Gastroesophageal sphincter (tissue), 4 donors: Measurements from ENCODE around the gene EIF3B. TPM values are rescaled to one million over a fixed set of nuclear protein-coding genes. Genes with fewer than 3 reads are reported as not detected.

Experiments
- ATAC-seq: fragments of 150-250 bp; one replicate; pipeline ENCODE4 v1.9.1; 2016; ENCODE audit warnings: mild to moderate bottlenecking, moderate library complexity
- H3K27ac ChIP-seq, 4 donors: fragments of 200-600 bp; sonication (generic) in 3 of 4; 1 replicate in 3 of 4; 2 replicates in 1 of 4; pipeline ENCODE4 v1.5.1; 2016 to 2019
- H3K27me3 ChIP-seq: fragments of 200-600 bp; sonication (generic); one replicate; pipeline ENCODE4 v1.5.1; 2019
- H3K36me3 ChIP-seq, 2 donors: fragments of 200-600 bp; sonication (generic); one replicate each; pipeline ENCODE4 v1.5.1; 2019; ENCODE audit warnings: control low read depth in 1 of 2
- H3K4me1 ChIP-seq, 3 donors: fragments of 200-600 bp; sonication (generic); 1 replicate in 2 of 3; 2 replicates in 1 of 3; pipeline ENCODE4 v1.5.1; 2016 to 2019; ENCODE audit warnings: control low read depth in 2 of 3
- H3K4me3 ChIP-seq, 2 donors: fragments of 200-600 bp; sonication (generic); one replicate each; pipeline ENCODE4 v1.5.1; 2019; ENCODE audit warnings: mild to moderate bottlenecking in 1 of 2, moderate library complexity in 1 of 2
- H3K9me3 ChIP-seq, 3 donors: fragments of 200-600 bp; sonication (generic); one replicate each; pipeline ENCODE4 v1.5.1; 2017 to 2019; ENCODE audit warnings: control low read depth in 2 of 3
- EP300 ChIP-seq: sonication (generic); formaldehyde crosslinking; IDR thresholded peaks from one replicate; pipeline ENCODE4 v1.6.1; 2017; ENCODE audit warnings: antibody characterized with exemption, mild to moderate bottlenecking
- POLR2A ChIP-seq, 2 donors: fragments of 450-650 bp; IDR thresholded peaks; one replicate each; pipeline ENCODE4 v1.6.1; 2017; ENCODE audit warnings: antibody characterized with exemption in 2 of 2, mild to moderate bottlenecking in 2 of 2, moderate library complexity in 1 of 2
- POLR2AphosphoS5 ChIP-seq: sonication (generic); formaldehyde crosslinking; IDR thresholded peaks from one replicate; pipeline ENCODE4 v1.6.1; 2017; ENCODE audit warnings: antibody characterized with exemption
- WGBS, 2 donors: methylation state at CpG; one replicate each; pipeline ENCODE4 v1.1.5; 2018; ENCODE audit warnings: low coverage in 1 of 2; 5-methylcytosine and 5-hydroxymethylcytosine counted together
- total RNA-seq, 4 donors: library from RNA; depleted of rRNA; stranded (reverse); fragments of >200 nt; gene quantifications; one replicate each; pipeline ENCODE4 v1.1.0, GENCODE V29; 2016
- TF ChIP-seq, protein P1 (sequence below), 4 experiments: fragments of 200-600 bp in 2 of 4; fragments of 450-650 bp in 2 of 4; sonication (generic) in 1 of 4; IDR thresholded peaks; one replicate each; pipeline ENCODE4 v1.5.1; 2017 to 2019; ENCODE audit warnings: antibody characterized with exemption in 4 of 4, mild to moderate bottlenecking in 2 of 4, moderate library complexity in 2 of 4

Gene EIF3B
- total RNA-seq, 4 donors from 2014 or later: 126 to 147 (median 137) TPM

DNA sequence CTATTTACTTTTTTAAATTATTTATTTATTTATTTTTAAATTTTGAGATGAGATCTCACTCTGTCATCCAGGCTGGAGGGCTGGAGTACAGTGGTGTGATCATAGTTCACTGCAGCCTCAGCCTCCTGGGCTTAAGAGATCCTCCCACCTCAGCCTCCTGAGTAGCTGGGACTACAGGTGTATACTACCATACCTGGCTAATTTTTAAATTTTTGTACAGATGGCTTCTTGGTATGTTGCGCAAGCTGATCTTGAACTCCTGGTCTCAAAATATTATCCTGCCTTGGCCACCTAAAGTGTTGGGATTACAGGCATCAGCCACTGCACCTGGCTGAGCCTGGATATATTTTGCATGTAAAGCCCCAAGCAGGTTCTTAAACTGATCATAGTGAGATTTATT, 56.4 kb downstream of the EIF3B start:
- Histone ChIP-seq H3K27ac (peak overlapping the region in 1 of 4 donors; percentile 49), H3K4me1 (peaks cover 7 to 73% (median 12%) of the 10 kb centered on the region in 3 donors), H3K36me3 (no peaks in the 10 kb centered on the region), H3K9me3 (no peaks in the 10 kb centered on the region), H3K27me3 (no peaks in the 10 kb centered on the region), H3K4me3 (no peak overlapping the region)
- TF ChIP-seq POLR2AphosphoS5 (no peak), EP300 (no peak), POLR2A (IDR thresholded peaks at IDR 0.05) (no peak)
- TF ChIP-seq, protein P1, sequence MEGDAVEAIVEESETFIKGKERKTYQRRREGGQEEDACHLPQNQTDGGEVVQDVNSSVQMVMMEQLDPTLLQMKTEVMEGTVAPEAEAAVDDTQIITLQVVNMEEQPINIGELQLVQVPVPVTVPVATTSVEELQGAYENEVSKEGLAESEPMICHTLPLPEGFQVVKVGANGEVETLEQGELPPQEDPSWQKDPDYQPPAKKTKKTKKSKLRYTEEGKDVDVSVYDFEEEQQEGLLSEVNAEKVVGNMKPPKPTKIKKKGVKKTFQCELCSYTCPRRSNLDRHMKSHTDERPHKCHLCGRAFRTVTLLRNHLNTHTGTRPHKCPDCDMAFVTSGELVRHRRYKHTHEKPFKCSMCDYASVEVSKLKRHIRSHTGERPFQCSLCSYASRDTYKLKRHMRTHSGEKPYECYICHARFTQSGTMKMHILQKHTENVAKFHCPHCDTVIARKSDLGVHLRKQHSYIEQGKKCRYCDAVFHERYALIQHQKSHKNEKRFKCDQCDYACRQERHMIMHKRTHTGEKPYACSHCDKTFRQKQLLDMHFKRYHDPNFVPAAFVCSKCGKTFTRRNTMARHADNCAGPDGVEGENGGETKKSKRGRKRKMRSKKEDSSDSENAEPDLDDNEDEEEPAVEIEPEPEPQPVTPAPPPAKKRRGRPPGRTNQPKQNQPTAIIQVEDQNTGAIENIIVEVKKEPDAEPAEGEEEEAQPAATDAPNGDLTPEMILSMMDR (IDR thresholded peaks at IDR 0.05): no peak
- WGBS, 2 donors: 100% methylated on average over 1 of the region's 1 CpG; no CpG with 5 or more reads in 1 of the 2 donors
- no peak for ATAC-seq

DNA sequence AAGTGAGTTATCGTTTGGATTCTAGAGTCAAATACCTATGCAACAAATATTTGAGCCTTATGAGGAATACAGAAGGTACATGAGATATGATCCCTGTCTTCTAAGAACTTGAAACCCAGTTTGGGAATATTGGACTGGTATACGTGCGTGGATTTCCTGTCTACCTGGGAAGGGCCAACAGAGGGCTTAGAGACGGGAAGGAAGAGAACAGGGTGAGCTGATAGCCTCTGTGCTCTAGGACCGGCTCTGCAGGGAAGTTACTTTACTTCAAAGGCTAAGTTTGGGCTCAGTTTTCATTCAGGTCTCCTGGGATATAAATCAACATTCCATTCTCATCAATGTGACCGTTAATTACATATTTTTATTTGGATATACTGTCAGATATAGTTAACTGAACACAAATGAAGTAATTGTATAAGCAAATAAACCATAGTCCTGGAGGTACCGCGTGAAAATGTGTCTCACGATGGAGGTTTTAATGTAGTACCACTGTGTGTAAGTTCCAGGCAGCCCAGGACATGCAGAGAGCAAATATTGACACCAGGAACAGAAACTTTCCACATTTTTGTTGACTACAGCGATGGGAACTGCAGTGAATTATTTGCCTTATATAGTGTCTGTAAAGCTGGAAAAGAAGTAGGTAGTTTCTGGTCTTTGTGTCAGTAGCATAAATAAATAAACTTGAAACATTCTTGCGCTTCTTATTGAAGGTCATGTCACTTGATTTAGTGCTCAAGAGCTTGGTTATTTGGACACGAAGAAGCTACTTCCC, 57.4 kb downstream of the EIF3B start:
- H3K4me1 ChIP-seq: peaks cover 7 to 63% (median 12%) of the 10 kb centered on the region in 3 donors
- no peaks in the 10 kb centered on the region for H3K9me3 ChIP-seq
- peak overlapping the region in 3 of 4 donors; percentile 28 to 49 (median 42) for H3K27ac ChIP-seq
- 34 to 57% methylated on average over 10 to 11 of the region's 12 CpGs for WGBS, 2 donors
- no peak for ATAC-seq
- no peaks in the 10 kb centered on the region for H3K27me3 ChIP-seq
- H3K4me3 ChIP-seq: no peak overlapping the region
- H3K36me3 ChIP-seq: no peaks in the 10 kb centered on the region
- TF ChIP-seq POLR2AphosphoS5: no peak
- TF ChIP-seq POLR2A (IDR thresholded peaks at IDR 0.05): no peak
- TF ChIP-seq, protein P1 (IDR thresholded peaks at IDR 0.05): no peak
- TF ChIP-seq EP300: no peak

DNA sequence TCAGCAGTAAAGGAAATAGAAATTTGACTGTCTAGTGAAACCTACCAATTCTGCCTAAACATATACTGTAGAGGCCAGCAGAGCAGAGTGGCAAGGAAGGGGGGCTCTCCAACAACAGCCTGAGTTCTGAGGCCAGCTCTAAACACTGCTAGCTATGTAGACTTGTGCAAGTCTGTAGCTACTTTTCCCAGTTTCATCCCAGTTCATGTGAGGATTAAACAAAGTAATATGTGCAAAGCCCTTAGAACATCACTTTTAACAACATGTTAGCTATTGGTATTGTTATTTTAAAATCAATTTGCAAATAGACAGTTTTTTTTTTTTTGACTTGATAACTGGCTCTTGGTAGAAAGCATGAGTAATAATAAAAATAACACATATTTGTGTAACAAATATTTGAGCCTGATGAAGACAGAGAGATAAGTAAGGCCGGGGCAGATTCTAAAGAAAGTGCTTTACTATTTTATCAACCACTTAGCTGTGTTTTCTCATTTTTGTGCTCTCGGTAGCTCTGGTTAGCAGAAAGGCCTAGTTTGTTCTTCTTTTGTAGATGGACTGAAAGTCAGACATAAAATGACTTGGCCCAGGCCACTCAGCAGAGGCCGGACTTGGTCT, 58.1 kb downstream of the EIF3B start:
- H3K4me3 ChIP-seq: no peak overlapping the region
- no peak for TF ChIP-seq EP300
- no peak for TF ChIP-seq POLR2AphosphoS5
- no peak for TF ChIP-seq POLR2A (IDR thresholded peaks at IDR 0.05)
- TF ChIP-seq, protein P1 (IDR thresholded peaks at IDR 0.05): no peak
- H3K9me3 ChIP-seq: no peaks in the 10 kb centered on the region
- H3K27ac ChIP-seq: peak overlapping the region in 3 of 4 donors; percentile 28 to 49 (median 42)
- ATAC-seq: no peak
- no peaks in the 10 kb centered on the region for H3K27me3 ChIP-seq
- H3K36me3 ChIP-seq: no peaks in the 10 kb centered on the region
- WGBS, 2 donors: 49 to 74% methylated on average over 3 of the region's 3 CpGs
- peaks cover 7 to 60% (median 12%) of the 10 kb centered on the region in 3 donors for H3K4me1 ChIP-seq

DNA sequence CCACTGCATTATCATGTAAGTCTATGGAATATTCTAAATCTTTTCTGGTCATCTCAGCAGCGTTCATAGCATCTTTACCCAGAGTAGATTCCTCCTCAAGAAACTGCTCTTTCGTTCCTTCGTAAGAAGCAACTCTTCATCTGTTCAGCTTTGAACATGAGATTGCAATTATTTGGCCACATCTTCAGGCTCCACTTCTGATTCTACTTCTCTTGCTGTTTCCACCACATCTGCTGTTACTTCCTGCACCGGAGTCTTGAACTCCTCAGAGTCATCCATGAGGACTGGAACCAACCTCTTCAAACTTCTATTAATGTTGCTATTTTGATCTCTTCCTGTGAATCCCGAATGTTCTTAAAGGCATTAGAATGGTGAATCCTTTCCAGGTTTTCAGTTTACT, 61.4 kb downstream of the EIF3B start:
- peaks cover 7 to 36% (median 12%) of the 10 kb centered on the region in 3 donors for H3K4me1 ChIP-seq
- TF ChIP-seq EP300 (no peak), POLR2A (IDR thresholded peaks at IDR 0.05) (no peak), POLR2AphosphoS5 (no peak)
- TF ChIP-seq, protein P1 (IDR thresholded peaks at IDR 0.05): no peak

More for the DNA sequence above, 61.4 kb downstream of the EIF3B start:
- 58 to 66% methylated on average over 4 to 5 of the region's 5 CpGs for WGBS, 2 donors
- no peak for ATAC-seq
- Histone ChIP-seq H3K27me3 (no peaks in the 10 kb centered on the region), H3K27ac (no peak overlapping the region), H3K36me3 (peaks cover 0 to 4% of the 10 kb centered on the region in 2 donors), H3K9me3 (no peaks in the 10 kb centered on the region), H3K4me3 (no peak overlapping the region)
